Measurements from ENCODE around the gene MAGI1. TPM values are rescaled to one million over a fixed set of nuclear protein-coding genes. Genes with fewer than 3 reads are reported as not detected.

MAGI1 gene
- polyA plus RNA-seq, 1 of the 3 experiments (the other 2 are of a cell fraction) = 10.3 TPM

DNA sequence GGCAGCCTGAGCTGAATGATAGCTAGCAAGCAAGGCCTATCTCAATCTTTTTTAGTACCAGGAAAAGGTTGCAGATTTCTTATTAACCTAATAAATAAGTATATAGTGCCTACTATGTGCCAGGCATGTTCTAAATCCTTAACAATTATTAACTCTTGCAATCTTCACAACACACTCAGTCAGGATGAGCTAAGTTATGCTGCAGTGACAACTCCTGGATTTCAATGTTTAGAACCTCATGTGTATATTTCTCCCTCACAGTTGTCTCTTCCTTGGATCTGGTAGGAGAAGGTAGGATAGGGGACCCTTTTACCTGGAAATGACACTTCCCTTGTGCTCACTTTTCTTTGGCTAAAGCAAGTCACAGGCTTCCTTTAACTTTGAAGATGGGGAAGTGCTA is 39.3 kb upstream of the MAGI1 start:
- Histone ChIP-seq H4K20me1 (ENCODE audit: insufficient read depth) (no peaks in the 10 kb centered on the region), H3K9me3 (no peaks in the 10 kb centered on the region), H3K4me2 (peak overlapping the region; percentile 46; the same call in 1 of the 2 replicates), H3K27me3 (ENCODE audit: insufficient read depth) (no peaks in the 10 kb centered on the region), H2AFZ (ENCODE audit: low read depth) (no peak overlapping the region), H3K4me3 (ENCODE audit: low read depth in 2 of 2, low read length in 1 of 2) (no peak overlapping the region), H3F3A (replicated peaks; ENCODE audit: insufficient read depth) (peaks cover 22% of the 10 kb centered on the region), H3K9me2 (no peaks in the 10 kb centered on the region), H3K36me3 (replicated peaks in 1 of 2; ENCODE audit: control insufficient read depth in 1 of 2, insufficient read depth in 2 of 2, low read length in 1 of 2) (no peaks in the 10 kb centered on the region), H3K9ac (no peak overlapping the region), H3K79me2 (ENCODE audit: insufficient read depth) (no peaks in the 10 kb centered on the region), H3K4me1 (ENCODE audit: control insufficient read depth in 1 of 2, insufficient read depth in 2 of 2, low read depth in 1 of 2, low read length in 1 of 2) (peaks cover 7 to 19% of the 10 kb centered on the region in 2 experiments; a peak in 3 of 4 replicates), H3K27ac (ENCODE audit: low read depth in 2 of 2, low read length in 1 of 2) (peak overlapping the region in 1 of 2 experiments; percentile 95; a peak in 3 of 4 replicates)
- ChIA-PET CTCF (interaction anchor here (1.0 kb wide), 1 partner anchor 21 kb away, joined by 4 read pairs; no protein-coding TSS in a partner anchor), POLR2A (no interaction called here)
- no peak for TF ChIP-seq EP300 (IDR thresholded peaks at IDR 0.05; ENCODE audit: borderline replicate concordance in 1 of 2, low read depth in 1 of 2, low read length in 1 of 2)
- TF ChIP-seq FOXJ3 (CRISPR knock-in tag; IDR thresholded peaks at IDR 0.05) = no peak
- no peak for TF ChIP-seq SMC3 (IDR thresholded peaks at IDR 0.05; ENCODE audit: low read depth, low read length)
- TF ChIP-seq, protein P1, sequence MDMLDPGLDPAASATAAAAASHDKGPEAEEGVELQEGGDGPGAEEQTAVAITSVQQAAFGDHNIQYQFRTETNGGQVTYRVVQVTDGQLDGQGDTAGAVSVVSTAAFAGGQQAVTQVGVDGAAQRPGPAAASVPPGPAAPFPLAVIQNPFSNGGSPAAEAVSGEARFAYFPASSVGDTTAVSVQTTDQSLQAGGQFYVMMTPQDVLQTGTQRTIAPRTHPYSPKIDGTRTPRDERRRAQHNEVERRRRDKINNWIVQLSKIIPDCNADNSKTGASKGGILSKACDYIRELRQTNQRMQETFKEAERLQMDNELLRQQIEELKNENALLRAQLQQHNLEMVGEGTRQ (IDR thresholded peaks at IDR 0.05; ENCODE audit: borderline replicate concordance, low read depth, low read length) = no peak
- no peak for TF ChIP-seq GATA2 (CRISPR knock-in tag; IDR thresholded peaks at IDR 0.05)
- TF ChIP-seq, protein P2, sequence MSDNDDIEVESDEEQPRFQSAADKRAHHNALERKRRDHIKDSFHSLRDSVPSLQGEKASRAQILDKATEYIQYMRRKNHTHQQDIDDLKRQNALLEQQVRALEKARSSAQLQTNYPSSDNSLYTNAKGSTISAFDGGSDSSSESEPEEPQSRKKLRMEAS (IDR thresholded peaks at IDR 0.05; ENCODE audit: low read depth) = no peak
- no peak for TF ChIP-seq GABPA (IDR thresholded peaks at IDR 0.05; ENCODE audit: low read depth)
- TF ChIP-seq TEAD4 (IDR thresholded peaks at IDR 0.05; ENCODE audit: borderline replicate concordance, insufficient read depth) = no peak
- no peak for TF ChIP-seq RCOR1 (IDR thresholded peaks at IDR 0.05; ENCODE audit: low read length)
- TF ChIP-seq TAF1 (IDR thresholded peaks at IDR 0.05; ENCODE audit: borderline replicate concordance, low read depth, low read length) = no peak
- DNase-seq = no peak

DNA sequence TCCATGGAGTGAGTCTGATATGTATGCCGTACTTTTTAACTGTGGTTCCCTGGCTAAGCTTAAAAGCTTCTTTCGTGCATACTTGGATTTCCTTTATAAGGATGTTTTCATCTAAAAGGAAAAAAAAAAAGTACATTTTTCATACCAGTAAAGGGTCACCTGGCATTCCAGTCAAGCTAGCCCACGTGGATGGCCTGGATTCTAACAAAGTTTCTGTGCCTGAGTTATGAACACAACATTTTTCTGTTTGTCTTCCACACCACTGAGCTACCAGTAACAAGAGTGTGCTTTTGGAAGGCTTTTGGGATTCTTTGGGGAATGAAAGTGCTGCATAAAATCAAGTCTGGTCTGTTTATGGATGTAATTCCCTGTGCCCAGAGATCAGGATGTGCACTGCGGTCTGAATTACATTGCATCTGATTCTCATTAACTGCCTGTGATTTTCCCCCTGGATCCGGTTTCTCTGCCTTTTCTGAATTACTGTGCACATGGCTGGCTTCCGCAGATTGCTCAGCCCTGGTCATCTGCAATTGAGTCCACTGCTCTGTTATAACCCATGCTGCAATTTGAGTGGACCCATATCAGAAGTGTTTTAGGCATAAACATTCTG is 38.2 kb upstream of the MAGI1 start:
- H3K4me3 ChIP-seq (ENCODE audit: low read depth in 2 of 2, low read length in 1 of 2) = peak overlapping the region in 1 of 2 experiments; percentile 6; a peak in 1 of 4 replicates
- H3K27me3 ChIP-seq (ENCODE audit: insufficient read depth) = no peaks in the 10 kb centered on the region
- CTCF ChIA-PET = interaction anchor here (0.9 to 1.3 kb wide), 2 partner anchors 16 to 62 kb away, joined by 3 to 4 read pairs; no protein-coding TSS in a partner anchor
- peak; percentile 78 for DNase-seq
- no peaks in the 10 kb centered on the region for H3K9me2 ChIP-seq
- 9% methylated on average over 6 of the region's 6 CpGs for WGBS (ENCODE audit: low lambda C conversion rate)
- H3K9ac ChIP-seq = peak overlapping the region; percentile 37; the same call in 1 of the 2 replicates
- peak overlapping the region; percentile 7 for H2AFZ ChIP-seq (ENCODE audit: low read depth)
- peaks cover 22% of the 10 kb centered on the region for H3F3A ChIP-seq (replicated peaks; ENCODE audit: insufficient read depth)
- no peaks in the 10 kb centered on the region for H3K36me3 ChIP-seq (replicated peaks in 1 of 2; ENCODE audit: control insufficient read depth in 1 of 2, insufficient read depth in 2 of 2, low read length in 1 of 2)
- H4K20me1 ChIP-seq (ENCODE audit: insufficient read depth) = no peaks in the 10 kb centered on the region
- H3K4me1 ChIP-seq (ENCODE audit: control insufficient read depth in 1 of 2, insufficient read depth in 2 of 2, low read depth in 1 of 2, low read length in 1 of 2) = peaks cover 7 to 19% of the 10 kb centered on the region in 2 experiments; a peak in 3 of 4 replicates
- peak overlapping the region; percentile 46; the same call in 1 of the 2 replicates for H3K4me2 ChIP-seq
- POLR2A ChIA-PET = no interaction called here
- H3K27ac ChIP-seq (ENCODE audit: low read depth in 2 of 2, low read length in 1 of 2) = peak overlapping the region; percentile 72 to 95
- H3K79me2 ChIP-seq (ENCODE audit: insufficient read depth) = no peaks in the 10 kb centered on the region
- H3K9me3 ChIP-seq = no peaks in the 10 kb centered on the region
- peak; percentile 93 for TF ChIP-seq RCOR1 (IDR thresholded peaks at IDR 0.05; ENCODE audit: low read length)
- TF ChIP-seq, protein P3, sequence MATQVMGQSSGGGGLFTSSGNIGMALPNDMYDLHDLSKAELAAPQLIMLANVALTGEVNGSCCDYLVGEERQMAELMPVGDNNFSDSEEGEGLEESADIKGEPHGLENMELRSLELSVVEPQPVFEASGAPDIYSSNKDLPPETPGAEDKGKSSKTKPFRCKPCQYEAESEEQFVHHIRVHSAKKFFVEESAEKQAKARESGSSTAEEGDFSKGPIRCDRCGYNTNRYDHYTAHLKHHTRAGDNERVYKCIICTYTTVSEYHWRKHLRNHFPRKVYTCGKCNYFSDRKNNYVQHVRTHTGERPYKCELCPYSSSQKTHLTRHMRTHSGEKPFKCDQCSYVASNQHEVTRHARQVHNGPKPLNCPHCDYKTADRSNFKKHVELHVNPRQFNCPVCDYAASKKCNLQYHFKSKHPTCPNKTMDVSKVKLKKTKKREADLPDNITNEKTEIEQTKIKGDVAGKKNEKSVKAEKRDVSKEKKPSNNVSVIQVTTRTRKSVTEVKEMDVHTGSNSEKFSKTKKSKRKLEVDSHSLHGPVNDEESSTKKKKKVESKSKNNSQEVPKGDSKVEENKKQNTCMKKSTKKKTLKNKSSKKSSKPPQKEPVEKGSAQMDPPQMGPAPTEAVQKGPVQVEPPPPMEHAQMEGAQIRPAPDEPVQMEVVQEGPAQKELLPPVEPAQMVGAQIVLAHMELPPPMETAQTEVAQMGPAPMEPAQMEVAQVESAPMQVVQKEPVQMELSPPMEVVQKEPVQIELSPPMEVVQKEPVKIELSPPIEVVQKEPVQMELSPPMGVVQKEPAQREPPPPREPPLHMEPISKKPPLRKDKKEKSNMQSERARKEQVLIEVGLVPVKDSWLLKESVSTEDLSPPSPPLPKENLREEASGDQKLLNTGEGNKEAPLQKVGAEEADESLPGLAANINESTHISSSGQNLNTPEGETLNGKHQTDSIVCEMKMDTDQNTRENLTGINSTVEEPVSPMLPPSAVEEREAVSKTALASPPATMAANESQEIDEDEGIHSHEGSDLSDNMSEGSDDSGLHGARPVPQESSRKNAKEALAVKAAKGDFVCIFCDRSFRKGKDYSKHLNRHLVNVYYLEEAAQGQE (IDR thresholded peaks at IDR 0.05; ENCODE audit: low read depth, low read length) = peak; percentile 66; the same call in 1 of the 2 replicates
- TF ChIP-seq, protein P4, sequence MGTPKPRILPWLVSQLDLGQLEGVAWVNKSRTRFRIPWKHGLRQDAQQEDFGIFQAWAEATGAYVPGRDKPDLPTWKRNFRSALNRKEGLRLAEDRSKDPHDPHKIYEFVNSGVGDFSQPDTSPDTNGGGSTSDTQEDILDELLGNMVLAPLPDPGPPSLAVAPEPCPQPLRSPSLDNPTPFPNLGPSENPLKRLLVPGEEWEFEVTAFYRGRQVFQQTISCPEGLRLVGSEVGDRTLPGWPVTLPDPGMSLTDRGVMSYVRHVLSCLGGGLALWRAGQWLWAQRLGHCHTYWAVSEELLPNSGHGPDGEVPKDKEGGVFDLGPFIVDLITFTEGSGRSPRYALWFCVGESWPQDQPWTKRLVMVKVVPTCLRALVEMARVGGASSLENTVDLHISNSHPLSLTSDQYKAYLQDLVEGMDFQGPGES (IDR thresholded peaks at IDR 0.05; ENCODE audit: low read depth, low read length) = no peak
- no peak for TF ChIP-seq RFX5 (IDR thresholded peaks at IDR 0.05; ENCODE audit: low read length)
- TF ChIP-seq TCF12 (IDR thresholded peaks at IDR 0.05) = peak; percentile 99
- TF ChIP-seq EZH2phosphoT487 (IDR thresholded peaks at IDR 0.05; ENCODE audit: borderline replicate concordance, low read depth) = no peak
- TF ChIP-seq, protein P5, sequence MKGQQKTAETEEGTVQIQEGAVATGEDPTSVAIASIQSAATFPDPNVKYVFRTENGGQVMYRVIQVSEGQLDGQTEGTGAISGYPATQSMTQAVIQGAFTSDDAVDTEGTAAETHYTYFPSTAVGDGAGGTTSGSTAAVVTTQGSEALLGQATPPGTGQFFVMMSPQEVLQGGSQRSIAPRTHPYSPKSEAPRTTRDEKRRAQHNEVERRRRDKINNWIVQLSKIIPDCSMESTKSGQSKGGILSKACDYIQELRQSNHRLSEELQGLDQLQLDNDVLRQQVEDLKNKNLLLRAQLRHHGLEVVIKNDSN (IDR thresholded peaks at IDR 0.05; ENCODE audit: borderline replicate concordance, low read depth) = peak; percentile 6; the same call in 1 of the 2 replicates
- peak; percentile 56; the same call in 1 of the 2 replicates for TF ChIP-seq NFIC (IDR thresholded peaks at IDR 0.05; ENCODE audit: borderline replicate concordance)
- TF ChIP-seq MXI1 (IDR thresholded peaks at IDR 0.05; ENCODE audit: low read depth, low read length) = peak; percentile 88
- TF ChIP-seq GATA2 (CRISPR knock-in tag; IDR thresholded peaks at IDR 0.05) = peak; percentile 72
- TF ChIP-seq TAF1 (IDR thresholded peaks at IDR 0.05; ENCODE audit: borderline replicate concordance, low read depth, low read length) = 0 out of 2 replicates have a peak, but pooled peaks have one; percentile 24
- TF ChIP-seq NRF1 (IDR thresholded peaks at IDR 0.05; ENCODE audit: low read depth, low read length) = no peak
- peak; percentile 64; the same call in 1 of the 2 replicates for TF ChIP-seq TEAD4 (IDR thresholded peaks at IDR 0.05; ENCODE audit: borderline replicate concordance, insufficient read depth)

Measured in SK-N-SH (cell line).